Measurements from ENCODE around the gene NUDT15. TPM values are rescaled to one million over a fixed set of nuclear protein-coding genes. Genes with fewer than 3 reads are reported as not detected.

NUDT15 gene
- polyA plus RNA-seq, 2 of the 4 experiments (the other 2 are of a cell fraction): 33.8 to 35.5 TPM

DNA sequence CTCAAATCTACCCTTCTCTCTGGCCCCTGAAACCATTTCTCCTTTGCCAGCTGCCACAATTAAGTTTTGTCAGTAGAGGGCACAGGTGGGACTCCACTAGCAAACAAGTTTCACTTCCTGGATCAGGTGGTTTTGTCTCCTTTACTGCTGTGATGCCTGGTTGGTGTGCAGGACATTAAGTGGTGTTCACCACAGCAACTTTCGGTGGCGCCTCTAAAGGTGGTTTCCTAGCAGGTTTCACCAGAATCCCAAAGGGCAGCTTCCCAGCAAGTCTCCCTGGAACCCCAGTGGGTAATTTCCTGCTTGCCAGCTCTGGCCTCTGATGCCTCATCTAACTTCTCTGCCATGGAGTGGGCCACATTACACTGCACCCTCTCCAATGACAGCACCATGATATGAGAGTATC lies 40.7 kb downstream of the NUDT15 start:
- Histone ChIP-seq H3K4me3 (no peak overlapping the region), H3K4me2 (no peak overlapping the region), H3K9me3 (no peaks in the 10 kb centered on the region), H3K27ac (no peak overlapping the region), H3K4me1 (no peaks in the 10 kb centered on the region)
- ChIA-PET POLR2A (no interaction called here), CTCF (interaction anchor here (0.6 to 1.6 kb wide), 3 partner anchors 17 to 1314 kb away, joined by 3 to 5 read pairs (median 3); partner anchors contain the start of genes MED4 and NUDT15)
- FAIRE-seq: no peak
- TF ChIP-seq RAD21 (conservative IDR thresholded peaks at IDR 0.05 in 1 of 2, IDR thresholded peaks at IDR 0.05 in 1 of 2) (0 out of 5 replicates have a peak, but pooled peaks of 1 of the 2 experiments have one; percentile 9), GATA3 (IDR thresholded peaks at IDR 0.05; ENCODE audit: borderline replicate concordance) (no peak)
- WGBS (ENCODE audit: missing lambda C conversion rate): 42% methylated on average over 2 of the region's 2 CpGs
- peak; percentile 21 for DNase-seq (ENCODE audit: low read depth in 1 of 2, low spot score in 1 of 2)
- ATAC-seq: peak; percentile 57 to 68; a peak in 4 of 6 replicates

DNA sequence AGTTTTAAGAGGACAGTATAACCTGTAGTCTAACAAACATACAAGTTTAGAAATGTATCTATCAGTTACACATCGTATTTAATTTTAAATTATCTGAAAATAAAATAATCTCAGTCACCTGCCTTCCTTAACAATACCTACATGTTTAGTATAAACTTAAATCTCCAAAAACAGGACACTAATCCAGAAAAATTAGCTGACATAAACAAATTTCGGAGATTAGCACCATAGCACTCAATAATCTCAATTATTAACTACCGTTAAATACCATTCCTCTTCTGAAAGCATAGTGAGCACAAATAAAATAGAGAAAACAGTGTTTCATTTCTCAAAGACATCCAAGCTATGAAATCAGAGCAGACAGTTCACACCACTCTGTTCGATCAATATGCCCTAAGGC lies 44.2 kb downstream of the NUDT15 start:
- FAIRE-seq (no peak), DNase-seq (ENCODE audit: low read depth in 1 of 2, low spot score in 1 of 2) (no peak), ATAC-seq (no peak)
- H3K9me3 ChIP-seq: no peaks in the 10 kb centered on the region
- POLR2A ChIA-PET: no interaction called here
- no peaks in the 10 kb centered on the region for H3K4me1 ChIP-seq
- TF ChIP-seq, protein P1, sequence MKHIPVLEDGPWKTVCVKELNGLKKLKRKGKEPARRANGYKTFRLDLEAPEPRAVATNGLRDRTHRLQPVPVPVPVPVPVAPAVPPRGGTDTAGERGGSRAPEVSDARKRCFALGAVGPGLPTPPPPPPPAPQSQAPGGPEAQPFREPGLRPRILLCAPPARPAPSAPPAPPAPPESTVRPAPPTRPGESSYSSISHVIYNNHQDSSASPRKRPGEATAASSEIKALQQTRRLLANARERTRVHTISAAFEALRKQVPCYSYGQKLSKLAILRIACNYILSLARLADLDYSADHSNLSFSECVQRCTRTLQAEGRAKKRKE (CRISPR knock-in tag; IDR thresholded peaks at IDR 0.05; ENCODE audit: low read depth): no peak
- TF ChIP-seq RCOR1 (IDR thresholded peaks at IDR 0.05; ENCODE audit: low read depth, low read length): no peak
- no peak for TF ChIP-seq JUN (IDR thresholded peaks at IDR 0.05)
- TF ChIP-seq, protein P2, sequence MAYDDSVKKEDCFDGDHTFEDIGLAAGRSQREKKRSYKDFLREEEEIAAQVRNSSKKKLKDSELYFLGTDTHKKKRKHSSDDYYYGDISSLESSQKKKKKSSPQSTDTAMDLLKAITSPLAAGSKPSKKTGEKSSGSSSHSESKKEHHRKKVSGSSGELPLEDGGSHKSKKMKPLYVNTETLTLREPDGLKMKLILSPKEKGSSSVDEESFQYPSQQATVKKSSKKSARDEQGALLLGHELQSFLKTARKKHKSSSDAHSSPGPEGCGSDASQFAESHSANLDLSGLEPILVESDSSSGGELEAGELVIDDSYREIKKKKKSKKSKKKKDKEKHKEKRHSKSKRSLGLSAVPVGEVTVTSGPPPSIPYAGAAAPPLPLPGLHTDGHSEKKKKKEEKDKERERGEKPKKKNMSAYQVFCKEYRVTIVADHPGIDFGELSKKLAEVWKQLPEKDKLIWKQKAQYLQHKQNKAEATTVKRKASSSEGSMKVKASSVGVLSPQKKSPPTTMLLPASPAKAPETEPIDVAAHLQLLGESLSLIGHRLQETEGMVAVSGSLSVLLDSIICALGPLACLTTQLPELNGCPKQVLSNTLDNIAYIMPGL (CRISPR knock-in tag; IDR thresholded peaks at IDR 0.05; ENCODE audit: borderline replicate concordance): no peak
- TF ChIP-seq KDM1A (IDR thresholded peaks at IDR 0.05; ENCODE audit: low read depth): no peak
- TF ChIP-seq MAFK (IDR thresholded peaks at IDR 0.05; ENCODE audit: partially characterized antibody): peak; percentile 86
- no peak for TF ChIP-seq HOXA7 (CRISPR knock-in tag; IDR thresholded peaks at IDR 0.05)
- H3K4me2 ChIP-seq: no peak overlapping the region
- CTCF ChIA-PET: no interaction called here
- no peak overlapping the region for H3K4me3 ChIP-seq
- no peak overlapping the region for H3K27ac ChIP-seq
- 98% methylated on average over 4 of the region's 4 CpGs for WGBS (ENCODE audit: missing lambda C conversion rate)

DNA sequence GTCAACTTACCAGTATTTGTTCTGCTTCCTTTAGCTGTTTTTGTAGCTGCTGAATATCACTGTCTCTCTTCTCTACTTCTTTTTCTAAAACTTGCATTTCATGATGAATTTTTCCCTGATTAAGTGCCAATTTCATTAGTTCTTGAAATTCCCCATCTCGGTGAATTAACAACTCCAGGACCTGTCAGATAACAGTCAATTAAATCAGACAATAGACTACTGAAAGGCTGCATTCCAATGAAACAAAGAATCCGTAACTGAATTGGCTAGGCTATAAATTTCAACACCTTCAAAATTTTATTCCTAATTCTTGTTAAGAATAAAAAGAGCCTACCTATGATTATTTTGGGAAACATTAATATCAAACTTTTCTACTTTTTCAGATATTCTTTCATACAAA lies 48.7 kb downstream of the NUDT15 start:
- 92% methylated on average over 2 of the region's 2 CpGs for WGBS (ENCODE audit: missing lambda C conversion rate)
- H3K9me3 ChIP-seq: no peaks in the 10 kb centered on the region
- CTCF ChIA-PET: interaction anchor here (1.7 kb wide), 1 partner anchor 48 kb away, joined by 6 read pairs; the partner anchor contains the start of gene NUDT15
- DNase-seq (ENCODE audit: low read depth in 1 of 2, low spot score in 1 of 2) (no peak), ATAC-seq (no peak), FAIRE-seq (no peak)
- POLR2A ChIA-PET: no interaction called here
- no peaks in the 10 kb centered on the region for H3K4me1 ChIP-seq
- H3K27ac ChIP-seq: no peak overlapping the region
- no peak overlapping the region for H3K4me2 ChIP-seq
- TF ChIP-seq HOXB13 (CRISPR knock-in tag; IDR thresholded peaks at IDR 0.05; ENCODE audit: low read depth) (no peak), TP53 (CRISPR knock-in tag; IDR thresholded peaks at IDR 0.05) (no peak), ZNF302 (CRISPR knock-in tag; IDR thresholded peaks at IDR 0.05) (no peak), SMC3 (IDR thresholded peaks at IDR 0.05) (no peak), EP300 (IDR thresholded peaks at IDR 0.05) (no peak)
- no peak overlapping the region for H3K4me3 ChIP-seq

DNA sequence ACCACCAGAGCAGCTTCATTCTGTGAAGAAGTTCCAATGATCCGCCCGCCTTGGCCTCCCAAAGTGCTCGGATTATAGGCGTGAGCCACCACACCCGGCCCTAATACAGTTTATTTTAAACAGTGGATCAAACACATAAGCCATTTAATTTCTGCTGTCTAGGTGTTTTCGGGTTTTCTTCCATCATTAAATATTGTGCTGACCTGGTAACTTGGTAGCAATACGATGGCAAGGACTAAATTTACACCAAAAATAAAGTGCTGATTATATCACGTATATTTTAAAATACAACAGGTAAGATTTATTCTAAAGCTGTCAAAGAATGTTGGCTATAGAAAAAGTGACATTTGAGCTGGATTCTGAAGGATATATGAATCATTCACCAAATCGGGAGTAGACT lies 56.1 kb downstream of the NUDT15 start:
- 62% methylated on average over 9 of the region's 9 CpGs for WGBS (ENCODE audit: missing lambda C conversion rate)
- Histone ChIP-seq H3K27ac (no peak overlapping the region; a peak in 1 of 6 replicates), H3K4me3 (peak overlapping the region; percentile 82), H3K4me2 (peak overlapping the region; percentile 95), H3K9me3 (no peaks in the 10 kb centered on the region), H3K4me1 (peaks cover 11% of the 10 kb centered on the region; the same call in 1 of the 3 replicates)
- ATAC-seq (no peak), DNase-seq (ENCODE audit: low read depth in 1 of 2, low spot score in 1 of 2) (no peak), FAIRE-seq (no peak)
- TF ChIP-seq ZSCAN20 (CRISPR knock-in tag; IDR thresholded peaks at IDR 0.05) (no peak), HDAC2 (IDR thresholded peaks at IDR 0.05) (no peak), POLR2A (IDR thresholded peaks at IDR 0.05; ENCODE audit: low read length) (no peak), NFE2L2 (conservative IDR thresholded peaks at IDR 0.05; ENCODE audit: low read length) (no peak), GATA3 (IDR thresholded peaks at IDR 0.05; ENCODE audit: borderline replicate concordance) (no peak), HOXB5 (CRISPR knock-in tag; IDR thresholded peaks at IDR 0.05) (no peak), MAFK (IDR thresholded peaks at IDR 0.05; ENCODE audit: partially characterized antibody) (peak; percentile 32), ESRRA (IDR thresholded peaks at IDR 0.05; ENCODE audit: borderline replicate concordance, low read length) (no peak)
- POLR2A ChIA-PET: no interaction called here
- CTCF ChIA-PET: interaction anchor here (2.6 kb wide), 1 partner anchor 56 kb away, joined by 14 read pairs; the partner anchor contains the start of gene NUDT15

Measured in A549 (cell line).